Spinal cord (tissue), 10 donors: ENCODE measurements around the gene DMXL1. TPM values are rescaled to one million over a fixed set of nuclear protein-coding genes. Genes with fewer than 3 reads are reported as not detected.

Source experiments
- DNase-seq, 6 donors: peaks; one replicate each; pipeline versions ENCODE4 v3.0.0 to v3.0.0-alpha.2; 2013 to 2015; ENCODE audit warnings: low spot score in 6 of 6, low read depth in 4 of 6
- H3K27ac ChIP-seq: one replicate; pipeline ENCODE4 v1.5.1; 2013; ENCODE audit warnings: low read depth, low read length, control low read depth
- H3K27me3 ChIP-seq: one replicate; pipeline ENCODE4 v1.6.1; 2013; ENCODE audit warnings: low read length; ENCODE audit not compliant: control insufficient read depth, insufficient read depth
- H3K36me3 ChIP-seq: one replicate; pipeline ENCODE4 v1.6.1; 2013; ENCODE audit warnings: low read length; ENCODE audit not compliant: control insufficient read depth, insufficient read depth
- H3K4me1 ChIP-seq: one replicate; pipeline ENCODE4 v1.6.1; 2013; ENCODE audit warnings: low read length; ENCODE audit not compliant: control insufficient read depth, insufficient read depth
- H3K4me3 ChIP-seq: one replicate; pipeline ENCODE4 v1.5.1; 2013; ENCODE audit warnings: low read depth, low read length, control low read depth
- H3K9me3 ChIP-seq: one replicate; pipeline ENCODE4 v1.6.1; 2013; ENCODE audit warnings: low read length; ENCODE audit not compliant: control insufficient read depth, insufficient read depth
- WGBS: methylation state at CpG from one replicate; pipeline ENCODE4 v1.1.5; 2013; ENCODE audit warnings: missing lambda C conversion rate; ENCODE audit not compliant: insufficient coverage; 5-methylcytosine and 5-hydroxymethylcytosine counted together
- polyA plus RNA-seq, 2 donors: library from polyadenylated mRNA; unstranded; fragments of 120-200 nt; gene quantifications; one replicate each; pipeline ENCODE4 v1.2.1, GENCODE V29; 2013; ENCODE audit not compliant: insufficient read length in 2 of 2
- small RNA-seq: library from RNA; depleted of rRNA; stranded (forward); fragments of <200 nt; gene quantifications from one replicate; pipeline ENCODE3, GENCODE V24; 2014; ENCODE audit warnings: low replicate concordance
- total RNA-seq, 2 donors: library from RNA; depleted of rRNA in 1 of 2; stranded (reverse); fragments of 120-200 nt in 1 of 2; fragments of >200 nt in 1 of 2; gene quantifications; one replicate each; pipeline versions ENCODE4 v1.2.3 to v1.2.4, GENCODE V29; 2013 to 2014
- donor health status: healthy.

Gene DMXL1
- total and polyA plus RNA-seq, 4 donors = 34.2 to 136 (median 48.4) TPM

GRCh38 chr5:119290161-119290569 lies 219.3 kb downstream of the DMXL1 start:
- H3K9me3 ChIP-seq = no peaks in the 10 kb centered on the region
- H3K4me3 ChIP-seq = no peak overlapping the region
- 78% methylated on average over 1 of the region's 3 CpGs for WGBS
- H3K36me3 ChIP-seq = no peaks in the 10 kb centered on the region
- no peaks in the 10 kb centered on the region for H3K27me3 ChIP-seq
- H3K27ac ChIP-seq = no peak overlapping the region
- no peaks in the 10 kb centered on the region for H3K4me1 ChIP-seq
- no peak for DNase-seq

GRCh38 chr5:119290607-119291006 lies 219.7 kb downstream of the DMXL1 start:
- no peak overlapping the region for H3K4me3 ChIP-seq
- no peaks in the 10 kb centered on the region for H3K4me1 ChIP-seq
- no peaks in the 10 kb centered on the region for H3K36me3 ChIP-seq
- H3K9me3 ChIP-seq = no peaks in the 10 kb centered on the region
- no peaks in the 10 kb centered on the region for H3K27me3 ChIP-seq
- no peak overlapping the region for H3K27ac ChIP-seq
- no peak for DNase-seq
- 98% methylated on average over 2 of the region's 2 CpGs for WGBS

- no peak for DNase-seq
- Histone ChIP-seq H3K9me3 (no peaks in the 10 kb centered on the region), H3K4me1 (no peaks in the 10 kb centered on the region), H3K4me3 (no peak overlapping the region), H3K27me3 (no peaks in the 10 kb centered on the region), H3K36me3 (no peaks in the 10 kb centered on the region), H3K27ac (no peak overlapping the region)
- 89% methylated on average over 2 of the region's 5 CpGs for WGBS
Measured at GRCh38 chr5:119291056-119291455, 220.2 kb downstream of the DMXL1 start.

- Histone ChIP-seq H3K36me3 (no peaks in the 10 kb centered on the region), H3K27ac (peak overlapping the region; percentile 10), H3K4me3 (no peak overlapping the region), H3K4me1 (no peaks in the 10 kb centered on the region), H3K27me3 (no peaks in the 10 kb centered on the region), H3K9me3 (no peaks in the 10 kb centered on the region)
- 86% methylated on average over 2 of the region's 3 CpGs for WGBS
- no peak for DNase-seq
Measured at GRCh38 chr5:119291877-119292276, 221.0 kb downstream of the DMXL1 start.

GRCh38 chr5:119292701-119293515 lies 222.0 kb downstream of the DMXL1 start:
- no peaks in the 10 kb centered on the region for H3K27me3 ChIP-seq
- H3K4me3 ChIP-seq = no peak overlapping the region
- no peaks in the 10 kb centered on the region for H3K36me3 ChIP-seq
- no peaks in the 10 kb centered on the region for H3K9me3 ChIP-seq
- H3K4me1 ChIP-seq = no peaks in the 10 kb centered on the region
- DNase-seq = no peak
- no CpG with 5 or more reads among the region's 3 CpGs for WGBS
- H3K27ac ChIP-seq = no peak overlapping the region

GRCh38 chr5:119293516-119293829 lies 222.6 kb downstream of the DMXL1 start:
- no CpG with 5 or more reads among the region's 2 CpGs for WGBS
- Histone ChIP-seq H3K4me3 (no peak overlapping the region), H3K4me1 (no peaks in the 10 kb centered on the region), H3K9me3 (no peaks in the 10 kb centered on the region), H3K27ac (no peak overlapping the region), H3K27me3 (no peaks in the 10 kb centered on the region), H3K36me3 (no peaks in the 10 kb centered on the region)
- no peak for DNase-seq

Small RNA genes within 50 kb of the gene (small RNA-seq; reads per million reads assigned to genes)
- gene LAMTOR3P2 = not detected
- 0.08 reads per million for gene MIR5706
- not detected for gene RNU6-701P

Other genes starting within 250 kb of the DMXL1 start
- 10 to 100 TPM in 1 of 2 donors, 1 to 10 TPM in 1; 7.7 to 25.1 TPM for gene DTWD2, start 82.5 kb upstream of the DMXL1 start, total RNA-seq
- 1 to 10 TPM; 7.1 to 8.6 TPM for gene DTWD2, start 82.5 kb upstream of the DMXL1 start, polyA plus RNA-seq